Measurements from ENCODE around the gene CEP72.
"Not testable (repeated sequence)": the region's sequence is repeated elsewhere in the genome, so short reads cannot be mapped to it uniquely, and the experiment has no call there.

DNA sequence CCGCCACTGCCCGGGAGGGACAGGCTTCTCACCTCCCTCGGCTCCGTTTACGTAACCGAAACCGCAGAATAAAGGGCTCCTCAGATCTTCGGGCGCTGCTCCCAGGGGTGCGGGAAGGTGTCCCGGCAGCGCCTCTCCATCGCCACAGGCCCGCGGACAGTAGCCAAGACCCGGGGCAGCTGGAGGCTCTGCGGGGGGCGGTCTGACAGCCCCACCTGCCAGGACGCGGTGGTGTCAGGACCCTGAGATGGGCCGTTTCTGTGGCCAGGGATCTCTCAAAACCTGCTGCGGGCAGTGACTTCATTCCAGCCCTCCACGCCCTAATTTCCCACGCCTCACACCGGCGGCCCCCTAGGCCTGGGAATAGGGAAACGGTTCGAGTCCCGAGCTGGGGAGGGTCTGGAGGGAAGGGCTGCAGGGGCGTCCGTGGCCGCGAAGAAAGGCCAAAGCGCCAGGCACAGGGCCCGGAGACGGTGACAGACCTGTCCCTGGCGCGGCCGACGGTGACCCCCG is 80.4 kb downstream of the CEP72 start:
- TF ChIP-seq, protein P1, sequence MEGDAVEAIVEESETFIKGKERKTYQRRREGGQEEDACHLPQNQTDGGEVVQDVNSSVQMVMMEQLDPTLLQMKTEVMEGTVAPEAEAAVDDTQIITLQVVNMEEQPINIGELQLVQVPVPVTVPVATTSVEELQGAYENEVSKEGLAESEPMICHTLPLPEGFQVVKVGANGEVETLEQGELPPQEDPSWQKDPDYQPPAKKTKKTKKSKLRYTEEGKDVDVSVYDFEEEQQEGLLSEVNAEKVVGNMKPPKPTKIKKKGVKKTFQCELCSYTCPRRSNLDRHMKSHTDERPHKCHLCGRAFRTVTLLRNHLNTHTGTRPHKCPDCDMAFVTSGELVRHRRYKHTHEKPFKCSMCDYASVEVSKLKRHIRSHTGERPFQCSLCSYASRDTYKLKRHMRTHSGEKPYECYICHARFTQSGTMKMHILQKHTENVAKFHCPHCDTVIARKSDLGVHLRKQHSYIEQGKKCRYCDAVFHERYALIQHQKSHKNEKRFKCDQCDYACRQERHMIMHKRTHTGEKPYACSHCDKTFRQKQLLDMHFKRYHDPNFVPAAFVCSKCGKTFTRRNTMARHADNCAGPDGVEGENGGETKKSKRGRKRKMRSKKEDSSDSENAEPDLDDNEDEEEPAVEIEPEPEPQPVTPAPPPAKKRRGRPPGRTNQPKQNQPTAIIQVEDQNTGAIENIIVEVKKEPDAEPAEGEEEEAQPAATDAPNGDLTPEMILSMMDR (IDR thresholded peaks at IDR 0.05), result not testable (repeated sequence)
- TF ChIP-seq POLR2A (IDR thresholded peaks at IDR 0.05), result not testable (repeated sequence)
